OCI-LY1 (cell line): ENCODE measurements around the gene BIRC5.

Experiments used
- H2AFZ ChIP-seq: fragments of 200-600 bp; sonication (generic), shearing (Covaris generic); 2 replicates; pipeline ENCODE4 v1.6.0; 2014; ENCODE audit warnings: antibody characterized with exemption, mild to moderate bottlenecking, low read length
- H3F3A ChIP-seq: fragments of 200-600 bp; sonication (generic), shearing (Covaris generic); 2 replicates; pipeline ENCODE4 v1.6.0; 2014; ENCODE audit warnings: mild to moderate bottlenecking, antibody characterized with exemption, low read length, moderate library complexity; ENCODE audit not compliant: insufficient read depth
- H3K27ac ChIP-seq: fragments of 200-600 bp; sonication (generic); 2 replicates; pipeline ENCODE4 v1.5.1; 2014; ENCODE audit warnings: low read length, mixed run types, mild to moderate bottlenecking, low read depth; ENCODE audit not compliant: poor library complexity, severe bottlenecking
- H3K27me3 ChIP-seq: fragments of 200-600 bp; sonication (generic); 2 replicates; pipeline ENCODE4 v1.6.0; 2014; ENCODE audit warnings: antibody characterized with exemption, mild to moderate bottlenecking, low read length, moderate library complexity; ENCODE audit not compliant: insufficient read depth
- H3K36me3 ChIP-seq: fragments of 200-600 bp; sonication (generic); 2 replicates; pipeline ENCODE4 v1.6.1; 2014; ENCODE audit warnings: mild to moderate bottlenecking, antibody characterized with exemption, low read length, moderate library complexity, mixed read lengths; ENCODE audit not compliant: insufficient read depth
- H3K4me1 ChIP-seq: fragments of 200-600 bp; sonication (generic); 2 replicates; pipeline ENCODE4 v1.5.1; 2014; ENCODE audit warnings: mild to moderate bottlenecking, low read length, moderate library complexity; ENCODE audit not compliant: insufficient read depth, severe bottlenecking
- H3K4me2 ChIP-seq: fragments of 200-600 bp; sonication (generic), shearing (Covaris generic); 2 replicates; pipeline ENCODE4 v1.6.1; 2014; ENCODE audit warnings: low read length
- H3K4me3 ChIP-seq: fragments of 200-600 bp; sonication (generic); 2 replicates; pipeline ENCODE4 v1.5.1; 2014; ENCODE audit warnings: low read length, low read depth, mild to moderate bottlenecking, mixed read lengths; ENCODE audit not compliant: poor library complexity, severe bottlenecking
- H3K79me2 ChIP-seq: fragments of 200-600 bp; shearing (Covaris generic); 2 replicates; pipeline ENCODE4 v1.6.1; 2016; ENCODE audit warnings: mixed run types, low read length, mixed read lengths; ENCODE audit not compliant: insufficient read depth
- H3K9ac ChIP-seq: fragments of 200-600 bp; sonication (generic), shearing (Covaris generic); 2 replicates; pipeline ENCODE4 v1.6.1; 2014; ENCODE audit warnings: mild to moderate bottlenecking, low read length, mixed read lengths
- H3K9me2 ChIP-seq: fragments of 200-600 bp; sonication (generic), shearing (Covaris generic); 2 replicates; pipeline ENCODE4 v1.6.1; 2014; ENCODE audit warnings: low read depth, mild to moderate bottlenecking, low read length, mixed read lengths
- H3K9me3 ChIP-seq: fragments of 200-600 bp; shearing (Covaris generic); 2 replicates; pipeline ENCODE4 v1.6.1; 2014; ENCODE audit warnings: low read length, mixed read lengths
- H4K20me1 ChIP-seq: fragments of 200-600 bp; sonication (generic), shearing (Covaris generic); 2 replicates; pipeline ENCODE4 v1.6.0; 2016; ENCODE audit warnings: mild to moderate bottlenecking, low read length; ENCODE audit not compliant: insufficient read depth
- CTCF ChIP-seq: fragments of 200-600 bp; sonication (generic), shearing (Covaris generic); IDR thresholded peaks from 2 replicates; pipeline ENCODE4 v1.5.1; 2017; ENCODE audit warnings: mild to moderate bottlenecking, antibody characterized with exemption, low read length, moderate library complexity, mixed read lengths
- EZH2 ChIP-seq: fragments of 200-600 bp; sonication (generic), shearing (Covaris generic); IDR thresholded peaks from 2 replicates; pipeline ENCODE4 v1.8.0; 2017; ENCODE audit warnings: borderline replicate concordance, mixed run types, mild to moderate bottlenecking, antibody characterized with exemption, low read length, moderate library complexity, mixed read lengths

Gene BIRC5

GRCh38 chr17:78263063-78263735 is 49.1 kb downstream of the BIRC5 start:
- no peak overlapping the region for H2AFZ ChIP-seq
- no peak overlapping the region for H3K4me3 ChIP-seq
- no peaks in the 10 kb centered on the region for H3K36me3 ChIP-seq
- no peaks in the 10 kb centered on the region for H3K9me2 ChIP-seq
- no peaks in the 10 kb centered on the region for H3F3A ChIP-seq
- H4K20me1 ChIP-seq: no peaks in the 10 kb centered on the region
- TF ChIP-seq CTCF (no peak), EZH2 (no peak)
- H3K27me3 ChIP-seq: peaks cover 12% of the 10 kb centered on the region; the same call in 1 of the 2 replicates
- H3K9me3 ChIP-seq: no peaks in the 10 kb centered on the region
- no peak overlapping the region for H3K27ac ChIP-seq
- H3K4me2 ChIP-seq: no peak overlapping the region
- H3K4me1 ChIP-seq: no peaks in the 10 kb centered on the region
- no peaks in the 10 kb centered on the region for H3K79me2 ChIP-seq
- H3K9ac ChIP-seq: no peak overlapping the region

GRCh38 chr17:78263736-78264340 is 49.8 kb downstream of the BIRC5 start:
- Histone ChIP-seq H3K9me2 (no peaks in the 10 kb centered on the region), H2AFZ (no peak overlapping the region), H3K4me3 (no peak overlapping the region), H3K36me3 (no peaks in the 10 kb centered on the region), H3K27ac (no peak overlapping the region), H3K27me3 (0 out of 2 replicates have a peak, but pooled peaks cover 9% of the 10 kb centered on the region), H3F3A (no peaks in the 10 kb centered on the region), H3K4me2 (no peak overlapping the region), H3K9ac (no peak overlapping the region), H4K20me1 (no peaks in the 10 kb centered on the region), H3K79me2 (no peaks in the 10 kb centered on the region), H3K9me3 (no peaks in the 10 kb centered on the region), H3K4me1 (no peaks in the 10 kb centered on the region)
- TF ChIP-seq CTCF: no peak
- no peak for TF ChIP-seq EZH2

- Histone ChIP-seq H3K36me3 (no peaks in the 10 kb centered on the region), H3K27me3 (0 out of 2 replicates have a peak, but pooled peaks cover 9% of the 10 kb centered on the region), H3K27ac (no peak overlapping the region), H3K4me1 (no peaks in the 10 kb centered on the region), H4K20me1 (no peaks in the 10 kb centered on the region), H3K79me2 (no peaks in the 10 kb centered on the region), H3K4me3 (no peak overlapping the region), H3K9ac (no peak overlapping the region), H3F3A (no peaks in the 10 kb centered on the region), H2AFZ (no peak overlapping the region), H3K9me2 (no peaks in the 10 kb centered on the region), H3K4me2 (no peak overlapping the region), H3K9me3 (no peaks in the 10 kb centered on the region)
- TF ChIP-seq CTCF: no peak
- TF ChIP-seq EZH2: no peak
These were observed 50.5 kb downstream of the BIRC5 start for GRCh38 chr17:78264590-78264989.
